Gastroesophageal sphincter (tissue), 4 donors: Measurements from ENCODE around the gene HSD11B1. TPM values are rescaled to one million over a fixed set of nuclear protein-coding genes. Genes with fewer than 3 reads are reported as not detected.

Experiments used
- ATAC-seq: fragments of 150-250 bp; one replicate; pipeline ENCODE4 v1.9.1; 2016; ENCODE audit warnings: mild to moderate bottlenecking, moderate library complexity
- H3K27ac ChIP-seq, 4 donors: fragments of 200-600 bp; sonication (generic) in 3 of 4; 1 replicate in 3 of 4; 2 replicates in 1 of 4; pipeline ENCODE4 v1.5.1; 2016 to 2019
- H3K27me3 ChIP-seq: fragments of 200-600 bp; sonication (generic); one replicate; pipeline ENCODE4 v1.5.1; 2019
- H3K36me3 ChIP-seq, 2 donors: fragments of 200-600 bp; sonication (generic); one replicate each; pipeline ENCODE4 v1.5.1; 2019; ENCODE audit warnings: control low read depth in 1 of 2
- H3K4me1 ChIP-seq, 3 donors: fragments of 200-600 bp; sonication (generic); 1 replicate in 2 of 3; 2 replicates in 1 of 3; pipeline ENCODE4 v1.5.1; 2016 to 2019; ENCODE audit warnings: control low read depth in 2 of 3
- H3K4me3 ChIP-seq, 2 donors: fragments of 200-600 bp; sonication (generic); one replicate each; pipeline ENCODE4 v1.5.1; 2019; ENCODE audit warnings: mild to moderate bottlenecking in 1 of 2, moderate library complexity in 1 of 2
- H3K9me3 ChIP-seq, 3 donors: fragments of 200-600 bp; sonication (generic); one replicate each; pipeline ENCODE4 v1.5.1; 2017 to 2019; ENCODE audit warnings: control low read depth in 2 of 3
- EP300 ChIP-seq: sonication (generic); formaldehyde crosslinking; IDR thresholded peaks from one replicate; pipeline ENCODE4 v1.6.1; 2017; ENCODE audit warnings: antibody characterized with exemption, mild to moderate bottlenecking
- POLR2A ChIP-seq, 2 donors: fragments of 450-650 bp; IDR thresholded peaks; one replicate each; pipeline ENCODE4 v1.6.1; 2017; ENCODE audit warnings: antibody characterized with exemption in 2 of 2, mild to moderate bottlenecking in 2 of 2, moderate library complexity in 1 of 2
- POLR2AphosphoS5 ChIP-seq: sonication (generic); formaldehyde crosslinking; IDR thresholded peaks from one replicate; pipeline ENCODE4 v1.6.1; 2017; ENCODE audit warnings: antibody characterized with exemption
- whole genome bisulfite sequencing, 2 donors: methylation state at CpG; one replicate each; pipeline ENCODE4 v1.1.5; 2018; ENCODE audit warnings: low coverage in 1 of 2; 5-methylcytosine and 5-hydroxymethylcytosine counted together
- total RNA-seq, 4 donors: library from RNA; depleted of rRNA; stranded (reverse); fragments of >200 nt; gene quantifications; one replicate each; pipeline ENCODE4 v1.1.0, GENCODE V29; 2016
- TF ChIP-seq, protein P1 (sequence below), 4 experiments: fragments of 200-600 bp in 2 of 4; fragments of 450-650 bp in 2 of 4; sonication (generic) in 1 of 4; IDR thresholded peaks; one replicate each; pipeline ENCODE4 v1.5.1; 2017 to 2019; ENCODE audit warnings: antibody characterized with exemption in 4 of 4, mild to moderate bottlenecking in 2 of 4, moderate library complexity in 2 of 4

Gene HSD11B1
- total RNA-seq, 4 donors from 2014 or later: 5.0 to 17.8 (median 8.9) TPM

DNA sequence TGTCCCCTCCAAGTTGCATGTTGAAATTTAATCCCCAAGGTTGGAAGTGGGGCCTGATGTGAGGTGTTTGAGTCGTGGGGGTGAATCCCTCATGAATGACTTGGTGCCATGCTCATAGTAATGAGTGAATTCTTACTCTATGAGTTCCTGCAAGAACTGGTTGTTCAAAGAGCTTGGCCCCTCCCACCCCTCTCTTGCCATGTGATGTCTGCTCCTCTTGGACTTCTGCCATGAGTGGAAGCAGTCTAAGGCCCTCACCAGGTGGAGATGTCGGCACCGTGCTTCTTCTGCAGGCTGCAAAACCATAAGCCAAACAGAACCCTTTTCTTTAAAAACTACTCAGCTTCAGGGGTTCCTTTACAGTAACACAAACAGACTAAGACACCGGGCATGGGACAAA, 15.2 kb upstream of the HSD11B1 start:
- no peaks in the 10 kb centered on the region for H3K36me3 ChIP-seq
- H3K4me1 ChIP-seq: peaks cover 0 to 8% (median 0%) of the 10 kb centered on the region in 3 donors
- no peaks in the 10 kb centered on the region for H3K9me3 ChIP-seq
- no peak overlapping the region for H3K27ac ChIP-seq
- no peaks in the 10 kb centered on the region for H3K27me3 ChIP-seq
- 57 to 94% methylated on average over 1 to 2 of the region's 4 CpGs for WGBS, 2 donors
- TF ChIP-seq EP300: no peak
- TF ChIP-seq, protein P1, sequence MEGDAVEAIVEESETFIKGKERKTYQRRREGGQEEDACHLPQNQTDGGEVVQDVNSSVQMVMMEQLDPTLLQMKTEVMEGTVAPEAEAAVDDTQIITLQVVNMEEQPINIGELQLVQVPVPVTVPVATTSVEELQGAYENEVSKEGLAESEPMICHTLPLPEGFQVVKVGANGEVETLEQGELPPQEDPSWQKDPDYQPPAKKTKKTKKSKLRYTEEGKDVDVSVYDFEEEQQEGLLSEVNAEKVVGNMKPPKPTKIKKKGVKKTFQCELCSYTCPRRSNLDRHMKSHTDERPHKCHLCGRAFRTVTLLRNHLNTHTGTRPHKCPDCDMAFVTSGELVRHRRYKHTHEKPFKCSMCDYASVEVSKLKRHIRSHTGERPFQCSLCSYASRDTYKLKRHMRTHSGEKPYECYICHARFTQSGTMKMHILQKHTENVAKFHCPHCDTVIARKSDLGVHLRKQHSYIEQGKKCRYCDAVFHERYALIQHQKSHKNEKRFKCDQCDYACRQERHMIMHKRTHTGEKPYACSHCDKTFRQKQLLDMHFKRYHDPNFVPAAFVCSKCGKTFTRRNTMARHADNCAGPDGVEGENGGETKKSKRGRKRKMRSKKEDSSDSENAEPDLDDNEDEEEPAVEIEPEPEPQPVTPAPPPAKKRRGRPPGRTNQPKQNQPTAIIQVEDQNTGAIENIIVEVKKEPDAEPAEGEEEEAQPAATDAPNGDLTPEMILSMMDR (IDR thresholded peaks at IDR 0.05): no peak
- TF ChIP-seq POLR2A (IDR thresholded peaks at IDR 0.05): no peak
- no peak for TF ChIP-seq POLR2AphosphoS5
- no peak for ATAC-seq
- no peak overlapping the region for H3K4me3 ChIP-seq

DNA sequence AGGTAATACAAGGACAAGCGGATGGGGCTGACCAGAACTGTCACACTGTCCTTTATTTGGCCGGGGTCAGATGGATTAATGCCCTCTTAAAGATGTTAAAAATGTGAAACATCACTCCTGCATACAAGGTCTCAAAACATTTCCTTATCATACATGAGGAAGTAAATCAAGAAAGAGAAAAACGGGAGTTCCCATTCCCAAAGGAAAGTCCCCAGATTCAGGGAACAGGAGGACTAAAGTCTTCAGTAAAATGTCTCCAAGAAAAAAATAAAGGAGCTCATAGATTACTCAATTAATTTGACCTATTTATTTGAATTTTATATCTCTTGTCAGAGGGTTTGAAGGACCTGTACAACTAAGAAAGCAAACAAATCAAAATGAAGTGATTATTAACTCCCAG, 13.4 kb upstream of the HSD11B1 start:
- H3K4me1 ChIP-seq: peaks cover 0 to 4% (median 0%) of the 10 kb centered on the region in 3 donors
- 61 to 100% methylated on average over 1 to 3 of the region's 3 CpGs for WGBS, 2 donors
- TF ChIP-seq POLR2A (IDR thresholded peaks at IDR 0.05) (no peak), EP300 (no peak), POLR2AphosphoS5 (no peak)
- TF ChIP-seq, protein P1 (IDR thresholded peaks at IDR 0.05): no peak
- H3K9me3 ChIP-seq: no peaks in the 10 kb centered on the region
- no peaks in the 10 kb centered on the region for H3K27me3 ChIP-seq
- no peaks in the 10 kb centered on the region for H3K36me3 ChIP-seq
- H3K4me3 ChIP-seq: no peak overlapping the region
- H3K27ac ChIP-seq: no peak overlapping the region
- ATAC-seq: no peak

DNA sequence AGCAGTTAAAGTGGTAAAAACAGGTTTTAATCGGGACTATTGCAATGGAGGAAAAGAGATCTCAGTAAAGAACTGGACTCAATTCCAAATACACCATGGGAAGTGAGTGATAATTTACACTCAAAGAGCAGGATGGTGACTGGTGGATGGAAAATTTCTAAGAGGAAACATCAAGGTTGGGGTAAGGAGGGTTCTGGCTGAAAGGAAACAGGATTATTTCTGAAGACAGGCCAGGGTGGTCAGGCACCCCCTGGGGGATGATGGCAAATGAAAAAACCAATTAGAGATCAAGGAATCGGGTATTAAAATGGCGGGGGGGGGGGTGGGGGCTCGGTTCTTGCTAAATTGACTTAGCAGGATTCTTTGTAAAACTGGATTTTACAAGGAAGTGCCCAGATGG, 12.3 kb upstream of the HSD11B1 start:
- TF ChIP-seq EP300: no peak
- TF ChIP-seq POLR2AphosphoS5: no peak
- TF ChIP-seq POLR2A (IDR thresholded peaks at IDR 0.05): no peak
- TF ChIP-seq, protein P1 (IDR thresholded peaks at IDR 0.05): no peak
- no peak for ATAC-seq
- no peak overlapping the region for H3K4me3 ChIP-seq
- WGBS, 2 donors: 33% methylated on average over 4 of the region's 4 CpGs; no CpG with 5 or more reads in 1 of the 2 donors
- no peaks in the 10 kb centered on the region for H3K36me3 ChIP-seq
- H3K27ac ChIP-seq: no peak overlapping the region
- peaks cover 0 to 4% (median 0%) of the 10 kb centered on the region in 3 donors for H3K4me1 ChIP-seq
- H3K9me3 ChIP-seq: no peaks in the 10 kb centered on the region
- no peaks in the 10 kb centered on the region for H3K27me3 ChIP-seq

DNA sequence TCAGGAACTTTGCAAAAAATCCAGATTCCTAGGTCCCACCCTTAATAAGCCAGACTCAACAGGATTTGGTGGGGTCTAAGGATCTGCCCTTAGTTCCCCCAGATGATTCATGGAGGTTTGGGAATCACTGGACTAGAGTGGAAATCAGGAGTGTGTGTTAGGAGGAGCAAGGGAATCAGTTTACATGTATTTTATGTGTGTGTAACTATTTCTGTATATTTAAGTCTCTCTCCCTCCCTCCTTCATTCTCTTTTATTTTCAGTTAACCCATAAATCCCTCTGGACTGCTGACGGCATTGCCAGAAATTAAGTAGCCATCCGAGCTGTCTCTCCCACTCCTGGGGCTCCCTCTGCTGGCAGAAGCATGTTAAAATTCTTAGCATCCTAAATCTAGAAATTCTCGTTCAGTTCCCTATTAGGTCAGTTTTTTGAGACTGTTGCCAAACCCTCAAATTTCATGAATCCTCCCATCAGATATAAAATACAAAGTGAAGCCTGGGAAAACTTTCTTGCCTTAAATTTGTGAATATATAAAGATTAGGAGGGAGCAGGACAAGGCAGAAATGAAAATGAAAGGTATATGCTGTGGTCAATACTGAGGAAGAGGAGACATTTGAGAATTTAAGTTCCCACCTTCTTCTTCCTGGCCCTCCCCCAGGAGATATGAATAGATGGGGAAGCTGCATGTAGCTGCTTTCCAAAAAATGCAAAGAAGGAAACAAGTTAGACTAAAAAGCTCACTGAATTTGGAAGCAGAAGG, 11.7 kb upstream of the HSD11B1 start:
- no peak for TF ChIP-seq POLR2A (IDR thresholded peaks at IDR 0.05)
- TF ChIP-seq EP300: no peak
- no peak for TF ChIP-seq POLR2AphosphoS5
- TF ChIP-seq, protein P1 (IDR thresholded peaks at IDR 0.05): peak; percentile 77 to 84 (median 81)
- H3K9me3 ChIP-seq: no peaks in the 10 kb centered on the region
- H3K27me3 ChIP-seq: no peaks in the 10 kb centered on the region
- 0% methylated on average over 3 of the region's 3 CpGs for WGBS, 2 donors
- ATAC-seq: peak; percentile 39
- peaks cover 0 to 4% (median 0%) of the 10 kb centered on the region in 3 donors for H3K4me1 ChIP-seq
- H3K27ac ChIP-seq: no peak overlapping the region
- no peaks in the 10 kb centered on the region for H3K36me3 ChIP-seq
- H3K4me3 ChIP-seq: no peak overlapping the region

DNA sequence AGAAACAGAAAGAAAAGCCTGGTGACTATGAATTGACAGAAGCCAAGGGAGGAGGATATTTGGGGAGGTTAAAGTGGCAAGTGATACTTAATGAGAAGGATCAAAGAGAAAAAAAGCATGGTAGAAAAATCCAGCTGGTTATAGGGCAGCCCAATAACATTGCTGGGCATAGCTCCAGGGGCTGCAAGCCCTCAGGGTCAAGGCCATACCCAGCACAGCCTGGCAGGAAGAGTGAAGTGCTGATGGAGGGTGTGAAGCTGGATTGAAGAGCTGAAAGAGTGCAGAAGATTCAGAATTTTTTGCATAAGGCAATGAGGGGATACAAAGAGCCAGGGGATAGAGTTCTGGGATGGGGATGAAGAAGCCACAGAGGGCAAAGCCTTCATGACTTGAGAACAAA, 8.0 kb upstream of the HSD11B1 start:
- TF ChIP-seq, protein P1 (IDR thresholded peaks at IDR 0.05): no peak
- TF ChIP-seq POLR2AphosphoS5 (no peak), POLR2A (IDR thresholded peaks at IDR 0.05) (no peak), EP300 (no peak)
- peaks cover 4% of the 10 kb centered on the region for H3K27me3 ChIP-seq
- H3K4me3 ChIP-seq: no peak overlapping the region
- ATAC-seq: no peak
- H3K27ac ChIP-seq: no peak overlapping the region
- H3K4me1 ChIP-seq: peaks cover 0 to 4% (median 0%) of the 10 kb centered on the region in 3 donors
- H3K36me3 ChIP-seq: no peaks in the 10 kb centered on the region
- no peaks in the 10 kb centered on the region for H3K9me3 ChIP-seq
